GM18519 (cell line): ENCODE data around the gene GYS1.

Source experiments
- ATAC-seq: cut with Tn5 transposase; IDR thresholded peaks from one replicate; pipeline ENCODE4 v1.9.1; 2021; ENCODE audit warnings: mild to moderate bottlenecking, moderate library complexity; ENCODE audit not compliant: unreplicated experiment, low FRiP score

GYS1 gene

GRCh38 chr19:48991011-48991609, 2.0 kb downstream of the GYS1 start:
- ATAC-seq: no peak

- no peak for ATAC-seq
Observed at GRCh38 chr19:48990400-48990799, 2.7 kb downstream of the GYS1 start.

GRCh38 chr19:48989701-48990291, 3.3 kb downstream of the GYS1 start:
- ATAC-seq: no peak

GRCh38 chr19:48988860-48989259, 4.2 kb downstream of the GYS1 start:
- ATAC-seq: no peak

- ATAC-seq: no peak
Observed at GRCh38 chr19:48988286-48988685, 4.8 kb downstream of the GYS1 start.

- ATAC-seq: no peak
Observed at GRCh38 chr19:48987323-48987722, 5.8 kb downstream of the GYS1 start.

- ATAC-seq: no peak
Observed at GRCh38 chr19:48986211-48986610, 6.9 kb downstream of the GYS1 start.

- ATAC-seq: no peak
Observed at GRCh38 chr19:48985711-48986110, 7.4 kb downstream of the GYS1 start.

- no peak for ATAC-seq
Observed at GRCh38 chr19:48982280-48982679, 10.8 kb downstream of the GYS1 start.

GRCh38 chr19:48977061-48977460, 16.0 kb downstream of the GYS1 start:
- ATAC-seq: no peak

- ATAC-seq: no peak
Observed at GRCh38 chr19:48975947-48976847, 16.9 kb downstream of the GYS1 start.

GRCh38 chr19:48970923-48971395, 22.1 kb downstream of the GYS1 start:
- no peak for ATAC-seq

GRCh38 chr19:48970139-48970766, 22.9 kb downstream of the GYS1 start:
- ATAC-seq: no peak

GRCh38 chr19:48969276-48970138, 23.6 kb downstream of the GYS1 start:
- ATAC-seq: no peak

- no peak for ATAC-seq
Observed at GRCh38 chr19:48968813-48969218, 24.3 kb downstream of the GYS1 start.

GRCh38 chr19:48968179-48968661, 24.9 kb downstream of the GYS1 start:
- ATAC-seq: no peak

GRCh38 chr19:48967346-48968178, 25.5 kb downstream of the GYS1 start:
- no peak for ATAC-seq

- ATAC-seq: no peak
Observed at GRCh38 chr19:48966541-48967345, 26.4 kb downstream of the GYS1 start.
